ENCODE measurements around the gene TXLNB.
"Not testable (repeated sequence)": the region's sequence is repeated elsewhere in the genome, so short reads cannot be mapped to it uniquely, and the experiment has no call there.

Gene TXLNB

GRCh38 chr6:139265512-139266190, 26.1 kb downstream of the TXLNB start:
- DNase-seq, result no peak

- DNase-seq, result no peak
Measured at GRCh38 chr6:139262519-139263300, 29.1 kb downstream of the TXLNB start.

- DNase-seq, result no peak
Measured at GRCh38 chr6:139257821-139258398, 33.9 kb downstream of the TXLNB start.

- no peak for DNase-seq
Measured at GRCh38 chr6:139257291-139257690, 34.5 kb downstream of the TXLNB start.

GRCh38 chr6:139256087-139256486, 35.7 kb downstream of the TXLNB start:
- DNase-seq, result no peak

GRCh38 chr6:139254196-139254595, 37.6 kb downstream of the TXLNB start:
- no peak for DNase-seq

GRCh38 chr6:139253656-139254055, 38.1 kb downstream of the TXLNB start:
- DNase-seq, result no peak

- no peak for DNase-seq
Measured at GRCh38 chr6:139251691-139252390, 40.0 kb downstream of the TXLNB start.

GRCh38 chr6:139251045-139251690, 40.6 kb downstream of the TXLNB start:
- DNase-seq, result no peak

GRCh38 chr6:139250296-139251044, 41.3 kb downstream of the TXLNB start:
- DNase-seq, result no peak

GRCh38 chr6:139249395-139249794, 42.4 kb downstream of the TXLNB start:
- DNase-seq, result no peak

GRCh38 chr6:139248911-139249310, 42.9 kb downstream of the TXLNB start:
- no peak for DNase-seq

- no peak for DNase-seq
Measured at GRCh38 chr6:139247618-139248017, 44.2 kb downstream of the TXLNB start.

- DNase-seq, result no peak
Measured at GRCh38 chr6:139243536-139243935, 48.3 kb downstream of the TXLNB start.

- DNase-seq, result no peak
Measured at GRCh38 chr6:139242457-139243240, 49.1 kb downstream of the TXLNB start.

- DNase-seq, result no peak
Measured at GRCh38 chr6:139240161-139241010, 51.4 kb downstream of the TXLNB start.

- DNase-seq, result no peak
Measured at GRCh38 chr6:139239064-139239463, 52.7 kb downstream of the TXLNB start.

- no peak for DNase-seq
Measured at GRCh38 chr6:139236105-139236504, 55.7 kb downstream of the TXLNB start.

GRCh38 chr6:139235661-139236060, 56.1 kb downstream of the TXLNB start:
- no peak for DNase-seq

GRCh38 chr6:139234193-139234592, 57.6 kb downstream of the TXLNB start:
- DNase-seq, result not testable (repeated sequence)
